Transverse colon (tissue), 4 donors: ENCODE data around the gene POLD1.

Experiments used
- CTCF ChIP-seq, 5 experiments: fragments of 200-600 bp in 3 of 5; fragments of 450-650 bp in 2 of 5; sonication (generic) in 3 of 5; IDR thresholded peaks; 1 replicate in 2 of 5; 2 replicates in 3 of 5; pipeline ENCODE4 v1.5.1; 2016 to 2017; ENCODE audit warnings: antibody characterized with exemption in 5 of 5, inconsistent platforms in 3 of 5, mild to moderate bottlenecking in 2 of 5, moderate library complexity in 1 of 5
- POLR2A ChIP-seq: fragments of 450-650 bp; IDR thresholded peaks from one replicate; pipeline ENCODE4 v1.6.1; 2016; ENCODE audit warnings: antibody characterized with exemption, mild to moderate bottlenecking, moderate library complexity
- POLR2AphosphoS5 ChIP-seq, 3 donors: sonication (generic); formaldehyde crosslinking; IDR thresholded peaks; one replicate each; pipeline ENCODE4 v1.6.1; 2016; ENCODE audit warnings: antibody characterized with exemption in 3 of 3

- TF ChIP-seq CTCF (IDR thresholded peaks at IDR 0.05) (no peak), POLR2A (no peak), POLR2AphosphoS5 (IDR thresholded peaks at IDR 0.05) (no peak)
These were observed 66.4 kb downstream of the POLD1 start for GRCh38 chr19:50450369-50451222.
